Femur (tissue), 1 donor: ENCODE measurements around the gene MCU.
A peak's percentile ranks its signal among the peaks of the same experiment; 100 is the strongest.
"Not testable (repeated sequence)": the region's sequence is repeated elsewhere in the genome, so short reads cannot be mapped to it uniquely, and the experiment has no call there.

ENCODE experiments used
- DNase-seq: peaks from one replicate; pipeline ENCODE4 v3.0.0-alpha.2; 2017

MCU gene

GRCh38 chr10:72763201-72763600 is 71.3 kb downstream of the MCU start:
- DNase-seq, result no peak

- no peak for DNase-seq
Observed at GRCh38 chr10:72764151-72764550, 72.2 kb downstream of the MCU start.

GRCh38 chr10:72765051-72765745 is 73.3 kb downstream of the MCU start:
- DNase-seq, result no peak

GRCh38 chr10:72771195-72771594 is 79.3 kb downstream of the MCU start:
- not testable (repeated sequence) for DNase-seq

- DNase-seq, result no peak
Observed at GRCh38 chr10:72772031-72772430, 80.1 kb downstream of the MCU start.

- no peak for DNase-seq
Observed at GRCh38 chr10:72779874-72780273, 87.9 kb downstream of the MCU start.

GRCh38 chr10:72782649-72783330 is 90.8 kb downstream of the MCU start:
- DNase-seq, result no peak

GRCh38 chr10:72783410-72783833 is 91.5 kb downstream of the MCU start:
- DNase-seq, result no peak

GRCh38 chr10:72784551-72785351 is 92.8 kb downstream of the MCU start:
- peak; percentile 82 for DNase-seq

- DNase-seq, result no peak
Observed at GRCh38 chr10:72785409-72785808, 93.5 kb downstream of the MCU start.

GRCh38 chr10:72790216-72790990 is 98.5 kb downstream of the MCU start:
- DNase-seq, result no peak

- no peak for DNase-seq
Observed at GRCh38 chr10:72792288-72792687, 100.3 kb downstream of the MCU start.

GRCh38 chr10:72793752-72794151 is 101.8 kb downstream of the MCU start:
- no peak for DNase-seq

- DNase-seq, result no peak
Observed at GRCh38 chr10:72794260-72794659, 102.3 kb downstream of the MCU start.

GRCh38 chr10:72796042-72796441 is 104.1 kb downstream of the MCU start:
- DNase-seq, result no peak

- no peak for DNase-seq
Observed at GRCh38 chr10:72796538-72796937, 104.6 kb downstream of the MCU start.

- no peak for DNase-seq
Observed at GRCh38 chr10:72800000-72800740, 108.2 kb downstream of the MCU start.

- no peak for DNase-seq
Observed at GRCh38 chr10:72800741-72801092, 108.8 kb downstream of the MCU start.

GRCh38 chr10:72801263-72801868 is 109.4 kb downstream of the MCU start:
- no peak for DNase-seq

- DNase-seq, result no peak
Observed at GRCh38 chr10:72802332-72802731, 110.4 kb downstream of the MCU start.

GRCh38 chr10:72802763-72803505 is 111.0 kb downstream of the MCU start:
- no peak for DNase-seq
